Activated CD4-positive, alpha-beta memory T cell treated with anti-CD3 and anti-CD28 coated beads, Interleukin-2, amount 10 ng/mL, durations not matched to agents 7 days and 5 days (primary cell): ENCODE results near the gene ZNF750. TPM values are rescaled to one million over a fixed set of nuclear protein-coding genes. Genes with fewer than 3 reads are reported as not detected.

ENCODE experiments used
- CTCF ChIA-PET: fragments of 350-600 bp; sonication (Branson Sonifier 250); formaldehyde crosslinking; loops from one replicate; lab custom pipeline; 2021; ENCODE audit warnings: antibody characterized with exemption, inconsistent platforms; lab: Charles Lee
- POLR2A ChIA-PET: fragments of 350-600 bp; sonication (Branson Sonifier 250); formaldehyde crosslinking; loops from one replicate; lab custom pipeline; 2021; ENCODE audit warnings: antibody characterized with exemption; lab: Charles Lee
- DNase-seq: peaks from one replicate; pipeline ENCODE4 v3.0.0-alpha.2; 2020
- H3K27ac Mint-ChIP-seq: one replicate; pipeline ENCODE4 v1.8.0; 2021; ENCODE audit warnings: mild to moderate bottlenecking, mixed read lengths
- H3K27me3 Mint-ChIP-seq: one replicate; pipeline ENCODE4 v1.8.0; 2021; ENCODE audit warnings: mixed read lengths
- H3K36me3 Mint-ChIP-seq: one replicate; pipeline ENCODE4 v1.8.0; 2021; ENCODE audit warnings: low read depth, mixed read lengths
- H3K4me1 Mint-ChIP-seq: one replicate; pipeline ENCODE4 v1.8.0; 2021; ENCODE audit warnings: mixed read lengths
- H3K4me3 Mint-ChIP-seq: one replicate; pipeline ENCODE4 v1.8.0; 2021; ENCODE audit warnings: mild to moderate bottlenecking, mixed read lengths
- H3K9me3 Mint-ChIP-seq: one replicate; pipeline ENCODE4 v1.8.0; 2021; ENCODE audit warnings: mixed read lengths
- total RNA-seq, 2 experiments: library from RNA; stranded (reverse); gene quantifications; one replicate each; pipeline ENCODE4 v1.2.3, GENCODE V29; 2021

Gene ZNF750
- total RNA-seq, 2 experiments from 2014 or later = not detected

GRCh38 chr17:82801377-82801970 is 38.3 kb downstream of the ZNF750 start:
- no peaks in the 10 kb centered on the region for H3K27me3 Mint-ChIP-seq

GRCh38 chr17:82800885-82801284 is 38.9 kb downstream of the ZNF750 start:
- CTCF ChIA-PET = no interaction called here
- Mint-ChIP-seq H3K27me3 (no peaks in the 10 kb centered on the region), H3K9me3 (peaks cover 4% of the 10 kb centered on the region), H3K4me1 (peaks cover 8% of the 10 kb centered on the region), H3K36me3 (peaks cover 24% of the 10 kb centered on the region), H3K4me3 (no peak overlapping the region), H3K27ac (no peak overlapping the region)
- POLR2A ChIA-PET = no interaction called here
- no peak for DNase-seq

More at GRCh38 chr17:82801377-82801970, 38.3 kb downstream of the ZNF750 start:
- no peak overlapping the region for H3K4me3 Mint-ChIP-seq
- peaks cover 4% of the 10 kb centered on the region for H3K9me3 Mint-ChIP-seq
- H3K27ac Mint-ChIP-seq = no peak overlapping the region
- CTCF ChIA-PET = no interaction called here
- POLR2A ChIA-PET = no interaction called here
- H3K4me1 Mint-ChIP-seq = peaks cover 8% of the 10 kb centered on the region
- H3K36me3 Mint-ChIP-seq = peaks cover 24% of the 10 kb centered on the region
- DNase-seq = no peak

GRCh38 chr17:82799591-82799990 is 40.2 kb downstream of the ZNF750 start:
- CTCF ChIA-PET = no interaction called here

GRCh38 chr17:82798752-82799151 is 41.1 kb downstream of the ZNF750 start:
- no peak for DNase-seq
- Mint-ChIP-seq H3K4me3 (no peak overlapping the region), H3K27ac (no peak overlapping the region), H3K9me3 (peaks cover 4% of the 10 kb centered on the region), H3K36me3 (peaks cover 24% of the 10 kb centered on the region), H3K4me1 (peaks cover 8% of the 10 kb centered on the region), H3K27me3 (no peaks in the 10 kb centered on the region)
- ChIA-PET CTCF (interaction anchor here (0.6 to 0.7 kb wide), 2 partner anchors 11 to 243 kb away, joined by 3 read pairs; no protein-coding TSS in a partner anchor), POLR2A (no interaction called here)

More at GRCh38 chr17:82799591-82799990, 40.2 kb downstream of the ZNF750 start:
- Mint-ChIP-seq H3K27me3 (no peaks in the 10 kb centered on the region), H3K4me3 (no peak overlapping the region), H3K9me3 (peaks cover 4% of the 10 kb centered on the region), H3K4me1 (peaks cover 8% of the 10 kb centered on the region), H3K27ac (no peak overlapping the region), H3K36me3 (peaks cover 24% of the 10 kb centered on the region)
- POLR2A ChIA-PET = no interaction called here
- no peak for DNase-seq

GRCh38 chr17:82797061-82797460 is 42.8 kb downstream of the ZNF750 start:
- DNase-seq = no peak
- Mint-ChIP-seq H3K36me3 (peaks cover 24% of the 10 kb centered on the region), H3K4me3 (no peak overlapping the region), H3K4me1 (peaks cover 4% of the 10 kb centered on the region), H3K27ac (no peak overlapping the region), H3K27me3 (no peaks in the 10 kb centered on the region), H3K9me3 (peaks cover 4% of the 10 kb centered on the region)
- ChIA-PET POLR2A (no interaction called here), CTCF (no interaction called here)

GRCh38 chr17:82795615-82796014 is 44.2 kb downstream of the ZNF750 start:
- Mint-ChIP-seq H3K4me1 (no peaks in the 10 kb centered on the region), H3K4me3 (no peak overlapping the region), H3K36me3 (peaks cover 14% of the 10 kb centered on the region), H3K27ac (no peak overlapping the region), H3K27me3 (no peaks in the 10 kb centered on the region), H3K9me3 (no peaks in the 10 kb centered on the region)
- ChIA-PET POLR2A (no interaction called here), CTCF (no interaction called here)
- no peak for DNase-seq

GRCh38 chr17:82794781-82795482 is 44.9 kb downstream of the ZNF750 start:
- Mint-ChIP-seq H3K9me3 (no peaks in the 10 kb centered on the region), H3K4me3 (no peak overlapping the region), H3K27ac (no peak overlapping the region), H3K27me3 (no peaks in the 10 kb centered on the region), H3K4me1 (no peaks in the 10 kb centered on the region), H3K36me3 (peaks cover 8% of the 10 kb centered on the region)
- no peak for DNase-seq
- CTCF ChIA-PET = no interaction called here
- POLR2A ChIA-PET = no interaction called here

GRCh38 chr17:82793974-82794630 is 45.7 kb downstream of the ZNF750 start:
- peaks cover 5% of the 10 kb centered on the region for H3K36me3 Mint-ChIP-seq
- ChIA-PET CTCF (interaction anchor here (0.5 to 1.0 kb wide), 2 partner anchors 12 to 15 kb away, joined by 3 read pairs; no protein-coding TSS in a partner anchor), POLR2A (interaction anchor here (1.3 kb wide), 1 partner anchor 70 kb away, joined by 3 read pairs; no protein-coding TSS in a partner anchor)
- DNase-seq = no peak
- H3K27me3 Mint-ChIP-seq = no peaks in the 10 kb centered on the region
- H3K4me3 Mint-ChIP-seq = no peak overlapping the region
- H3K27ac Mint-ChIP-seq = no peak overlapping the region
- H3K9me3 Mint-ChIP-seq = no peaks in the 10 kb centered on the region
- H3K4me1 Mint-ChIP-seq = no peaks in the 10 kb centered on the region

GRCh38 chr17:82791532-82791931 is 48.3 kb downstream of the ZNF750 start:
- Mint-ChIP-seq H3K4me1 (no peaks in the 10 kb centered on the region), H3K4me3 (no peak overlapping the region), H3K36me3 (no peaks in the 10 kb centered on the region), H3K27ac (no peak overlapping the region), H3K27me3 (no peaks in the 10 kb centered on the region), H3K9me3 (no peaks in the 10 kb centered on the region)
- POLR2A ChIA-PET = no interaction called here
- CTCF ChIA-PET = no interaction called here
- DNase-seq = no peak

GRCh38 chr17:82790391-82790790 is 49.4 kb downstream of the ZNF750 start:
- no peaks in the 10 kb centered on the region for H3K27me3 Mint-ChIP-seq
- POLR2A ChIA-PET = no interaction called here
- CTCF ChIA-PET = no interaction called here
- H3K9me3 Mint-ChIP-seq = no peaks in the 10 kb centered on the region
- no peak overlapping the region for H3K27ac Mint-ChIP-seq
- DNase-seq = no peak
- no peaks in the 10 kb centered on the region for H3K36me3 Mint-ChIP-seq
- H3K4me3 Mint-ChIP-seq = no peak overlapping the region
- H3K4me1 Mint-ChIP-seq = no peaks in the 10 kb centered on the region

- no peak overlapping the region for H3K27ac Mint-ChIP-seq
- no peak overlapping the region for H3K4me3 Mint-ChIP-seq
- no peaks in the 10 kb centered on the region for H3K27me3 Mint-ChIP-seq
- H3K9me3 Mint-ChIP-seq = no peaks in the 10 kb centered on the region
- POLR2A ChIA-PET = no interaction called here
- H3K36me3 Mint-ChIP-seq = no peaks in the 10 kb centered on the region
- no peaks in the 10 kb centered on the region for H3K4me1 Mint-ChIP-seq
- DNase-seq = no peak
- CTCF ChIA-PET = no interaction called here
Measured at GRCh38 chr17:82789806-82790205, 50.0 kb downstream of the ZNF750 start.

- H3K36me3 Mint-ChIP-seq = peaks cover 4% of the 10 kb centered on the region
- DNase-seq = no peak
- no peaks in the 10 kb centered on the region for H3K9me3 Mint-ChIP-seq
- no peaks in the 10 kb centered on the region for H3K4me1 Mint-ChIP-seq
- no peak overlapping the region for H3K27ac Mint-ChIP-seq
- POLR2A ChIA-PET = no interaction called here
- H3K4me3 Mint-ChIP-seq = no peak overlapping the region
- H3K27me3 Mint-ChIP-seq = no peaks in the 10 kb centered on the region
- CTCF ChIA-PET = no interaction called here
Measured at GRCh38 chr17:82789051-82789592, 50.7 kb downstream of the ZNF750 start.
